GM21528 (cell line): ENCODE measurements around the gene RPS2.
A peak's percentile ranks its signal among the peaks of the same experiment; 100 is the strongest.
"Not testable (repeated sequence)": the region's sequence is repeated elsewhere in the genome, so short reads cannot be mapped to it uniquely, and the experiment has no call there.

Experiments used
- ATAC-seq: cut with Tn5 transposase; IDR thresholded peaks from one replicate; pipeline ENCODE4 v1.9.1; 2021; ENCODE audit warnings: mild to moderate bottlenecking, moderate library complexity; ENCODE audit not compliant: unreplicated experiment, low FRiP score

Gene RPS2

DNA sequence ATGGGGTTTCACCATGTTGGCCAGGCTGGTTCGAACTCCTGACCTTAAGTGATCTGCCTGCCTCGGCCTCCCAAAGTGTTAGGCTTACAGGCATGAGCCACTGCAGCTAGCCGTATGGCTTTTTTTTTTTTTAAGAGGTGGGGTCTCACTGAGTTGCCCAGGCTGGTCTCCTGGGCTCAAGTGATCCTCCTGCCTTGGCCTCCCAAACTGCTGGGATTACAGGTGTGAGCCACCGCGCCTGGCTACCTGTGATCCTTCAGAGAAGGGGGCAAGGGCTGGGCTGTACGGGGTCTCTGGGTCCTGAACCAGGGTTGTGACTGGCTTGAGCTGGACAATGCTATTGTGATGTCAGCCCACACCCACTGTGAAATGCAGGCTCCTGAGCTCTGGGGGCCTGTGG is 1.8 kb upstream of the RPS2 start, which contains the start of gene RNF151:
RNF151 (plus strand) TSS at position 397 of the 400 bp plus-strand sequence. CDS start 26 bp downstream, outside the sequence.
- ATAC-seq, result no peak

DNA sequence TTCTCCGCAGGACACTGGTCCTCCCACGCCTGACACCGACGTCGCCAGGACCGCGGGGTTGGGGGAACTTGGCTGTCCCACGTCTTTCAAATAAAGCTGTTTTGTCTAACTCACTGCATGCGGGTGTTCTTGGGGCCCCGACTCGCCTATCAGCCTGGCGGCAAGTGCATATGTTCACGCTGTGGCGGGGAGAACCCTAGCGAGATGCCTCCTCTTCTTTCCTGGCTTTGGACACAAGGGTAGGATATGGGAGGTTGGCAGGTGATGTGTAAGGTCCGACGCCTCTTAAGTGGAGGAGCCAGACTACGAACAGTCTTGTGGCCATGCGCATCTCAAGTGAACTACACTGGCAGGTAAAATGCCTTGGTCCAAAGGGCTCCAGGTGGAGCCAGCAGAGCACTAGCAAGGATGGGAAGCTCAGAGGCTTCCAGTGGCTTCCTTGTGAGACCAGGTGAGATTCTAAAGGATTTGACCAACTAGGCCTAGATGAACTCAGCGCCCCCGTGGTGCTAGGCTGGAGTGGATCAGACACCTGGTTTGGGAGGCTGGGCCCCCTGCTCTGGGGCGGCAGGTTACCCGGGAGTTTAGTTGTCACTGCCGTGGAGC is 873 bp upstream of the RPS2 start:
- no peak for ATAC-seq

DNA sequence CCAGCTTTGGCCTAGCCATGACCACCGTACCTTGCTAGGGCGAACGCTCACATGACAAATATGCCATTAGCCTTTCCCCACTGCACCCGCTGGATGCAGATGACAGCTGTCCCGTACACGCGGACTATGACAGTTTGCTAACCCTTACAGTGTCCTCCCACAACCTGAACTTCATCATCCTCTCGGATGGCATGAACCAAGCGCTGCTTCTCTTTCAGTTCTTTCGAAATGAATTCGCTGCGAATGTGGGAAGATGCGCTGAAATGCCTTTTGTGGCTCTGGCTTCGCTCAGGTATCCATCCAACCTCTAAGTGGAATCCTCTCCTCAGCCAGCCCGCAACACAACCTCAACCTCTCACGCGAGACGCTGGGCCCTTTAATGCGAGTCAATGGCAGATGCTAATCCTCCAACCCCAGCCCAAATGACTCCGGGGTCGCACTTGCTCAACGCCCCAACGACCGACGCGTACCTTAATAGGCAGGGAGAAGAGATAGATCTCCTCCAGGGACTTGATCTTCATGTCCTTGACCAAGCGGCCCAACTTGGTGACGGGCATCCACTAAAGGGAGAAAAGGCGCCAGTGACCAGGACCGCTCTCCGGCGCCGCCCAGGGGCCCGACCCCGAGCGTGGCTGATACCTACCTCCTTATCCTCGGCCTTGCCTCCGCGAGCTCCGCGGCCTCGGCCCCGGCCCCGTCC is 670 bp downstream of the RPS2 start:
- peak; percentile 8 for ATAC-seq

DNA sequence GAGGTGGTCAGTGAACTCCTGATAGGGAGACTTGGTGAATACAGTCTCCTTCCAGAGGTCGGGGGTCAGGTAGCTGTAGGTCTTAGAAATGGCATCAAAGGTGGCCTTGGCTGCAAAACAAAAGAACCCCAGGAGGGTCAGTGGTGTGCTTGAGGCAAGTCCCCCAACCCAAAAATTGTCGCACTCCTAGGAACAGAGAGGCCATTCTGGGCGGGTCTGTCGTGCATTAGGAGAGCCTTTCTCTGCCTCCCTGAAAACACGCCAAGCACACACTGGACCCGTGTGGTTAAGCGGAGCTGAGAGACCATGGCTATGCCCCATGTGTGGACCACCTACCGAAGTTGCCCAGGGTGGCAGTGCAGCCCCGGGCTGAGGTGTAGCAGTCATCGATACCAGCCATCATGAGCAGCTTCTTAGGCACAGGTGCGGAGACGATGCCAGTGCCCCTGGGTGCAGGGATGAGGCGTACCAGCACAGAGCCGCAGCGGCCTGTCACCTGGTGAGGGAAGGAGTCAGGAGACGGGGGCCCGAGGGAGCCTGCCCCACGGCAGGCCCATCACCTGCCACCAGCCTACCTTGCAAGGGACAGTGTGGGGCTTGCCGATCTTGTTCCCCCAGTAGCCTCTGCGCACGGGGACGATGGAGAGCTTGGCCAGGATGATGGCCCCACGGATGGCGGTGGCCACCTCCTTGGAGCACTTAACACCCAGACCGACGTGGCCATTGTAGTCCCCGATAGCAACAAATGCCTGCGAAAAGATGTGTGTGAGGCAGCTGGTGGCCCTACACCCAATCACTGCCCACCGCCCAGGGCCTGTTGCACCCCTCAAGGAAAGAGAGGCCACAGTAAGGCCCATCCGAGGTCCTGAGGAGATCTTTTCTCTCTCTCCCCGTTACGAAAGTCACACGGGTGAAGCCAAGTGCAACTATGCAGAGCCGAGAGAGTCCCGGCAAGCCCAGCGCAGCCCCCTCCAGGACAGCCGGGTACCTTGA is 2.2 kb downstream of the RPS2 start:
- ATAC-seq, result not testable (repeated sequence)

DNA sequence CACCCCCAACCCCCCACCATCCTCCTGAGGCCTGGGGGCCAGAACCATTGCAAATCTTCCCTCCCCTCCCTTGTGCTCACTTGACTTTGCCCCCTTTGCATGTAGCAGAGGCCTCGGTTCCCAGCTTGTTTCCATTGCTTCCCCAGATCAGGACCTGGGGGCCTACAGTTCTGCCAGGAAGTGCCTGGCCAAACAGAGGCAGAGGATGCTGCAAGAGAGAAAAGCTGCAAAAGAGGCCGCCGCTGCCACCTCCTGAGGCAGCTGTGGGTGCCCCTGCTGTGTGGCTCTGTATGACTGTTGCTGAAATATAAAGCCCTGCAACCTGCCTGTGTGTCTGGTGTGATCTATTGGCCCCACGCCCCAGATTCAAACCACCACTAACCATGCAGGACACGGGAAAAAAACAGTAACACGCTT is 3.0 kb downstream of the RPS2 start:
- ATAC-seq, result no peak

DNA sequence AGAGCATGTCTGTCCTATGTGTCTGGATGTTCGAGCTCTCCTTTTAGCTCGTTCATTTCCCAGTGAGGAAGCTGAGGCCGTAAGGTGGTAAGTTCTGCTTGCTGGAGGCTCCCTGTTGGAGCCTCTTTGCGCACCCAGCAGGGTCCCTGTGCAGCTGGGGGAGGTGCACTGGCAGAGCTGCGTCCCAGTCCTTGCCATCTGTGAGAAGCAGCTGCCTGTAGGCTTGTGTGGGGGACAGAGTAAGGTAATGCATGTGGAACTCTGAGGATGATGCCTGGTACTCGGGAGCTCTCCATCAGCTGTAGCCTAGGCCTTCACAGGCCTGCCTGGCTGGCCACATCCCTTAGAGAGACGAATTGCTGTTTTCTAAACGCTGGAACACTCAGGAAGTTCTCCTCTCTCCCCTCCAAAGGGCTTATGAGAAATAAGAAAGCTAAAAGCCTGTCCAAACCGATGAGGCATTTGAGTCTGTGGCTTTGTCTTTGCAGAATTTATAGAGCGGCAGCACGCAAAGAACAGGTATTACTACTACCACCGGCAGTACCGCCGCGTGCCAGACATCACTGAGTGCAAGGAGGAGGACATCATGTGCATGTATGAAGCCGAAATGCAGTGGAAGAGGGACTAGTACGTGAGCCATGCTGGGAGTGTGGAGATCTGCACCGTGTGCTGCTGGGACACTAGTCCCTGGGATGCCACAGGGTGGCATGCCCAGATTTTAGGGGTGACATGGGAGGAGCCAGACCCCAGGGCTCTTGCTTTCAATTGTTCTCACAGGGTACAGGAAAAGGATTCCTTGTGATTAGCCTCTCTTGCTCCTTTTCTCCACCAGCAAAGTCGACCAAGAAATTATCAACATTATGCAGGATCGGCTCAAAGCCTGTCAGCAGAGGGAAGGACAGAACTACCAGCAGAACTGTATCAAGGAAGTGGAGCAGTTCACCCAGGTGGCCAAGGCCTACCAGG is 3.7 kb downstream of the RPS2 start:
- no peak for ATAC-seq

DNA sequence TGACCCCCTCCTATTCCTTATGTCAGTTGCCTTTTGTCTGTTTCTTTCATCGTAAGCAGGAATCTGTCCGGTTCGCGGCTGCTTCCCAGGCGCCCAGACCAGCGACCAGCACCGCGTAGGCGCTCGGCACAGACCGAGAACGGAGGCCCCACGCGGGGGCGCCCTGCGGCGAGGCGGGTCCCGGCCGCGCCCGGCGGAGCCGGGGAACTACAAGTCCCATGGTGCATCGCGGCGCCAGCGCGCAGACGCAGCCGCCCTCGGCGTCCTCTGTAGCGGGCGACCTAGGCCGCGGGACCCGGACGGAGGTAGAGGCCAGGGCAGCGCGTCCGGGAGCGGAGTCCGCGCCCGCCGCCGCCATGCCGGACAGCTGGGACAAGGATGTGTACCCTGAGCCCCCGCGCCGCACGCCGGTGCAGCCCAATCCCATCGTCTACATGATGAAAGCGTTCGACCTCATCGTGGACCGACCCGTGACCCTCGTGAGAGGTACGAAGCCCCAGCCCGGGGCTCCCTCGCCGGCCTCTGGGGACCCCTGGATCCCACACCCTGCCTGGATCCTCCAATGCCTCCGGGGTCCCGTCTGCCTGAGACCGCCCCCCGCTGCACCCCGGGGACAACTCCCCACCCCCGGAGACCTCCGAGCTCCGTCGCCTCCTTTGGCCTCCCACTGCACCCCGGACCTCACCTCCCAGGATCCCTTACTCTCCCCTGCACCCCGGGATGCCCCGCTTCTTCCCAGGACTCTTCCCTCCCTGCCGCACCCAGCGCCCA is 5.2 kb downstream of the RPS2 start, which contains the start of gene NDUFB10:
NDUFB10 (plus strand) TSS at position 270 of the 771 bp plus-strand sequence; CDS start at position 357, 87 bp downstream.
- peak; percentile 58 for ATAC-seq

DNA sequence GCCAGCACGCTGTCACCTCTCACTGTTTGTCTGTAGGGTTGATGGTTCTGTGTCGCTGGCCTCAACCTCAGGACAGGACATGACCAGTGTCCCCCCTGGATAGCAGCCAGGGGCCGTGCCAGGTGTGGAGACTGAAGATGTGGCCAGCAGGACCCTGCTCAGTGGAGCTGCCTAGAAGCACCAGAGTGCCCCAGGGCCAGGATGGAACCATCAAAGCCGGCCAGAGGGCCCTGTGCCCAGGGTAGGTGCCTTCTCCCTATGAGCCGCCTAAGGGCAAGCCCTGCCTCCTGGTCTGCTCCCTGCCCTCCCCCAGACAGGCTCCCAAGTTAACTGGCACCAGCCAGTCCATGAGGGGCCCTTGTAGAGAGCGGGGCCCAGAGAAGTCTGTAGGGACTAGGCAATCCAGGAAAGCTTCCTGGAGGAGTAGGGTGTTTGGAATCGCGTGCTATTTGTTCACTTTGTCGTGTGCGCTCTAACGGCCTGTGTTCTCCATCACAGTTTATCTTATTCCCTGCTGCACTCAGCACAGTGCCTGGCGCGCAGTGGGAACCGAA is 5.8 kb downstream of the RPS2 start:
- ATAC-seq, result no peak

DNA sequence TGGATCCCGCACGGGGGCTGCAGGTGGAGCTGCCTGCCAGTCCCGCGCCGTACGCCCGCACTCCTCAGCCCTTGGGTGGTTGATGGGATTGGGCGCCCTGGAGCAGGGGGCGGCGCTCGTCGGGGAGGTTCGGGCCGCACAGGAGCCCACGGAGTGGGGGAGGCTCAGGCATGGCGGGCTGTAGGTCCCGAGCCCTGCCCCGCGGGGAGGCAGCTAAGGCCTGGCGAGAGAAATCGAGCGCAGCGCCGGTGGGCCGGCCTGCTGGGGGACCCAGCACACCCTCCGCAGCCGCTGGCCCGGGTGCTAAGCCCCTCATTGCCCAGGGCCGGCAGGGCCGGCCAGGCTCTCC is 6.5 kb downstream of the RPS2 start:
- not testable (repeated sequence) for ATAC-seq

DNA sequence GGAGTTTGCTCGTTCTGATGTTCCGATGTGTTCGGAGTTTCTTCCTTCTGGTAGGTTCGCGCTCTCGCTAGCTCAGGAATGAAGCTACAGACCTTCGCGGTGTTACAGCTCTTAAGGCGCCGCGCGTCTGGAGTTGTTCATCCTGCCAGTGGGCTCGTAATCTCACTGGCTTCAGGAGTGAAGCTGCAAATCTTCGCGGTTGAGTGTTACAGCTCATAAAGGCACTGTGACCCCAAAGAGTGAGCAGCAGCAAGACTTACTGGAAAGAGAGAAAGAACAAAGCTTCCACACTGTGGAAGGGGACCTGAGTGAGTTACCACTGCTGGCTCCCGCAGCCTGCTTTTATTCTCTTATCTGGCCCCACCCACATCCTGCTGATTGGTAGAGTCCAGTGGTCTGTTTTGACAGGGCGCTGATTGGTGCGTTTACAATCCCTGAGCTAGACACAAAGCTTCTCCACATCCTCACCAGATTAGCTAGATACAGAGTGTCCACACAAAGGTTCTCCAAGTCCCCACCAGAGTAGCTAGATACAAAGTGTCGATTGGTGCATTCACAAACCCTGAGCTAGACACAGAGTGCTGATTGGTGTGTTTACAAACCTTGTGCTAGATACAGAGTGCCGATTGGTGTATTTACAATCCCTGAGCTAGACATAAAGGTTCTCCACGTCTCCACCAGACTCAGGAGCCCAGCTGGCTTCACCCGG is 7.0 kb downstream of the RPS2 start:
- ATAC-seq, result not testable (repeated sequence)

DNA sequence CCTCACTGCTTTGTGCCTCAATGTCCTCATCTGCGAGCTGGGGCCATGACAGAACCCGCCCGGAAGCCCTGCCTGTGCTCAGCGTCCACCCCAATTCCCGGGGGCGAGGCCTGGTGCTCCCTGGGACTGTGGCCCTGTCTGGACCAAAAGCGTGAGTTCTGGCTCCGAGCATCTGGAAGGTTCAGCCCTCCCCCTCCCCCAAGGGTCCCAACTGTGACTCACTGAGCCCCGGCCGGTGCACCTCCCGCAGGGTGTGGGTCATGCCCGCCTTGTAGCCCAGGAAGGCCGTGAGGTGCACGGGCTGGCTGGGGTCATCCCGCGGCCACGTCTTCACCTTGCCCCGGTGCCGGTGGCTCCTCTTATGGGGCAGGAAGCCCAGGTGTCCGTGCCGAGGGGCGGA is 10.9 kb downstream of the RPS2 start:
- ATAC-seq, result no peak

DNA sequence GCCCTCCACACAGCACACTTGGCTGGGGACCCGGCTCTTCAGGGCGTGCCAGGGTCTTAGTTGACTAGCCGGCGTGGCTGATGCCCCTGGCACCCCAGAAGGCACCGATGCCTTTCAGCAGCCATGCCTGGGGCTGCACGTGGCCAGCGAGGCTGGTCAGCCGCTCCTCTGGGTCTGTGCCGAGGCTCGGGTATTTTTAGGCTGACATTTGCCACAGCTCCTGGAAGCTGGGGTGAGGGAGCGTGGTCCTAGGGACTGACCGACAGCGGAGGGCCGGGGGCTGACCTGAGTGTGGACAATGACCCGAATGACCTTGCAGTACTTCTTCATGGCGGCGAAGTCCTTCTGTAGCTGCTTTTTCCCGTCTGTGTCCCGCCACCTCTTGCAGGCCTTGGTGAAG is 14.1 kb downstream of the RPS2 start:
- ATAC-seq, result no peak

DNA sequence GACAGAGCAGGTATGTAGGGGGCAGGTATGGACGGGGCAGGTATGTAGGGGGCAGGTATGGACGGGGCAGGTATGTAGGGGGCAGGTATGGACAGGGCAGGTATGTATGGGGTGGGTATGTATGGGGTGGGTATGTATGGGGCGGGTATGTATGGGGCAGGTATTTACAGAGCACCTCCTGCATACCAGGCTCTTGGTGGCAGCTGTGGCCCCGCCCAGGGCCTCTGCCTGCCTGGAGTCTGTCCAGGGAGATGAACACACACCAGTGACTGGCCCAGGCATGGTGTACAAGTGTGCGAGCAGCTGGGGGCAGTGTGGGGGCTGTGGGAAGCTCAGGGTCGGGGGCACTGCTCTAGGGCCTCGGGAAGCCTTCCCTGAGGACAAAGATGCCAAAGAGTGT is 14.6 kb downstream of the RPS2 start:
- ATAC-seq, result no peak

DNA sequence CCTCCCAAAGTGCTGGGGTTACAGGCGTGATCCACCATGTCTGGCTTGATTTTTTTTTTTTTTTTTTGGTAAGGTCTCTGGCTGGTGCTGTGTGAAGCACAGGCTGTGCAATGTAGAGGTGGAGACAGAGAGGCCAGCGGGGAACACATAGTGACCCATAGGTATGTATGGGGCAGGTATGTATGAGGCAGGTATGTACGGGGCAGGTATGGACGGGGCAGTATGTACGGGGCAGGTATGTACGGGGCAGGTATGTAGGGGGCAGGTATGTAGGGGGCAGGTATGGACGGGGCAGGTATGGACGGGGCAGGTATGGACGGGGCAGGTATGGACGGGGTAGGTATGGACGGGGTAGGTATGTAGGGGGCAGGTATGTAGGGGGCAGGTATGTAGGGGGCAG is 15.1 kb downstream of the RPS2 start:
- no peak for ATAC-seq

DNA sequence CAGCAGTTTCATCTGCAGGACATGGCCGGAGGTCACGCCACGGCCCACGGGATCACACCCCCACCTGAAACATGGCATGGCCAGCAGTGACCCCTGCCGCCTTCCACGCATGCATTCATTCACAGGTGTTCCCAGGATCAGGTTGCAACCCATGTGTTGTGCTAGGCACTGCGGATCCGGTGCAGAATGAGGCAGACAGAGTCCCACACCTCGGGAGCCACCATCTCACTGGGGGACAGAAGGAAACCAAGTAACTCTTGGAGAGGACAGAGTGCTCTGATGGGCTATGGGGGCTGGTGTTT is 17.3 kb downstream of the RPS2 start:
- ATAC-seq, result no peak

DNA sequence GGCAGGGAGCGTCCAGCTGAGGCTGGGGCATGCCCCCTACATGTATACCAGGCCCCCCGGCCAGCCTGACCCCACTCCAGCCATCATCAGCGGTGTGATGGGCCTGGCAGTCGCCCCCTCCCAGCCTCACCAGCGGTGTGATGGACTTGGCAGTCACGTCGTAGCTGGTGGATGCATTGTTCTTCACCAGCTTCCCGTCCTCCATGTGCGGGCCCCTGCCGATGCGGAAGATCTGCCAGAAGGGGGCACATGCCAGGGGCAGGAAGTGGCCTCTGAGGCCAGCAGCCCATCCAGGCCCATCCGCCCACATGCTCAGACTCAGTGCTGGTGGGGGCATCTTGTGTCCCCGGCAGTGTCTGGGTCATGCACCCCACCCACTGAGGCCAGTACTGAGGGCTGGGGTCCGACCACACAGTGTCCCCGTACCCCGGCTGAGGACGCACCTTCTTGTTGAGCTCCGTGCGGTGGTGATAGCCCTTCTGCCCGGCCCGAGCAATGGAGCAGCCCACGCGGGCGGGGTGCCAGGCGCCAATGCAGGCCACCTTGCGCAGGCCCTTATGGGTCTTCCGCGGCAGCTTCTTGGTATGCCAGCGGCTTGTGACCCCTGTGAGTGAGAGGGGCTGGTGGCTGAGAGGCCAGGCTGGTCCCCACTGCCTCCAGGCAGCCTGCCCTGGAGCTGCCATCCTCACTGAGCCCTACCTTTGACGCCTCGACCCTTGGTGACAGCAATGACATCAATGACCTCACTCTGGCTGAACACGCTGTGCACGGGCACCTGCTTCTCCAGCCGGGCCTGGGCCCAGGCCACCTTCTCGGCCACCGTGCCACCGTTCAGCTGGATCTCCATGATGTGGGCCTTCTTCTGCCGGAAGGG is 17.9 kb downstream of the RPS2 start:
- no peak for ATAC-seq

DNA sequence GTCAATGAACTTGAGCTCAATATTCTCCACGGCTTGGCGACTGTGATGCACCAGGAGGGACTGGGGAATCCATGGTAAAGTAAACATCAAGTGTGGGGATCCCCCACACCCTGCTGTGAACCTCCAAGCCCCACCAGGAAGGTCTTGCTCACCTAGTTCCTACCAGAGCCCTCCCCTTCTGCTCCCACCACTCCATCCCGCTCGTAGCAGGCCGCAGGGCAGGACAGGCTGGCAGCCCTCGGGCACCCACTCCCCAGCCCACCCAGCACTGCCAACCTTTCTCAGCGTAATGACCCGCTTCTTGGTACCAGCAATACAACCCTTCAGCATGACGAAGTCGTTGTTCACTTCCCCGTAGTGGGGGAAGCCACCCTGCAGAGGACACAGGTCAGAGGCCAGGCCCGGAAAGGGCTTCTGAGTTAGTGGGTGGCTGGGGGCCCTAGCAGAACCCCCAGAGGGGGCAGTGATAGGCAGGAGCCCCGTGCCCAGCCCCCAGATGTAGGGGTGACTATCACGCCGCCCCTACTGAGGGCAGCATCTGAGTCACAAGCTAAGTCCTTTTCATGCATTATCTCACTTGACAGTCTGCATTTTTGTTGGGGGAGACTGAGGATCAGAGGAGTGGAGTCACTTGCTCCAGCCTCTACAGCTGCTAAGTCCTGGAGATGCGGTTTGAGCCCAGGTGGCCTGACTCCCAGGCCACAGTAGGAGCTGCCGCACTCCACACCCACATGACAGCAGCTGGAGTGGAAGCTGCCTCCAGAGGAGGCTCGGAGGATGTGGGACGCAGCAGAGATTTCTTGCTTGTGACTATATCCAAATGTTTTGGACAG is 18.9 kb downstream of the RPS2 start:
- no peak for ATAC-seq
